SK-N-SH treated with all-trans-retinoic acid at 6 μM for 48 hours (cell line): ENCODE measurements around the gene FRK.

ENCODE experiments used
- ATAC-seq: fragments of 200-7000 bp; cut with Tn5 transposase; 3 replicates; pipeline ENCODE4 v1.9.1; 2020; ENCODE audit warnings: mild to moderate bottlenecking, moderate library complexity
- ARNTL ChIP-seq: fragments of 450-650 bp; formaldehyde crosslinking; IDR thresholded peaks from 2 replicates; pipeline ENCODE4 v1.5.0; 2020; ENCODE audit warnings: low read depth, mild to moderate bottlenecking, moderate library complexity, borderline replicate concordance
- BACH2 ChIP-seq: fragments of 250-450 bp; sonication (Bioruptor Pico); IDR thresholded peaks from 2 replicates; pipeline ENCODE4 v1.9.0; 2021; ENCODE audit warnings: mild to moderate bottlenecking, borderline replicate concordance
- CREB5 ChIP-seq: fragments of 250-450 bp; sonication (Bioruptor Pico); IDR thresholded peaks from 2 replicates; pipeline ENCODE4 v1.5.1; 2020; ENCODE audit warnings: low read depth, mild to moderate bottlenecking, moderate library complexity
- CSDC2 ChIP-seq: fragments of 250-450 bp; sonication (Bioruptor Pico); IDR thresholded peaks from 2 replicates; pipeline ENCODE4 v1.5.0; 2020; ENCODE audit warnings: mild to moderate bottlenecking, moderate library complexity
- GLIS3 ChIP-seq: fragments of 250-450 bp; sonication (Bioruptor Pico); IDR thresholded peaks from 2 replicates; pipeline ENCODE4 v1.5.0; 2020; ENCODE audit warnings: mild to moderate bottlenecking, moderate library complexity
- ISL1 ChIP-seq: fragments of 250-450 bp; sonication (Bioruptor Pico); IDR thresholded peaks from 2 replicates; pipeline ENCODE4 v2.1.2; 2022; ENCODE audit warnings: mild to moderate bottlenecking, moderate library complexity
- PATZ1 ChIP-seq: fragments of 250-450 bp; sonication (Bioruptor Pico); IDR thresholded peaks from 2 replicates; pipeline ENCODE4 v1.8.0; 2020; ENCODE audit warnings: mild to moderate bottlenecking, moderate library complexity, borderline replicate concordance
- POU6F1 ChIP-seq: fragments of 250-450 bp; sonication (Bioruptor Pico); IDR thresholded peaks from 2 replicates; pipeline ENCODE4 v1.8.0; 2021; ENCODE audit warnings: low read depth, mild to moderate bottlenecking, moderate library complexity, borderline replicate concordance
- PPARA ChIP-seq: fragments of 250-450 bp; sonication (Bioruptor Pico); IDR thresholded peaks from 2 replicates; pipeline ENCODE4 v1.5.0; 2020; ENCODE audit warnings: mild to moderate bottlenecking, borderline replicate concordance
- RARB ChIP-seq: fragments of 250-450 bp; sonication (Bioruptor Pico); IDR thresholded peaks from 2 replicates; pipeline ENCODE4 v1.8.0; 2021; ENCODE audit warnings: mild to moderate bottlenecking, moderate library complexity
- SNAI2 ChIP-seq: fragments of 250-450 bp; sonication (Bioruptor Pico); IDR thresholded peaks from 2 replicates; pipeline ENCODE4 v1.5.0; 2020; ENCODE audit warnings: mild to moderate bottlenecking, moderate library complexity
- TCF4 ChIP-seq: fragments of 250-450 bp; sonication (Bioruptor Pico); IDR thresholded peaks from 2 replicates; pipeline ENCODE4 v1.8.0; 2021; ENCODE audit warnings: mild to moderate bottlenecking, moderate library complexity, borderline replicate concordance
- TOX ChIP-seq: fragments of 250-450 bp; sonication (Bioruptor Pico); IDR thresholded peaks from 2 replicates; pipeline ENCODE4 v1.8.0; 2021; ENCODE audit warnings: mild to moderate bottlenecking, moderate library complexity, borderline replicate concordance
- TSHZ2 ChIP-seq: fragments of 250-450 bp; sonication (Bioruptor Pico); IDR thresholded peaks from 2 replicates; pipeline ENCODE4 v1.5.0; 2020; ENCODE audit warnings: mild to moderate bottlenecking, moderate library complexity
- ZC3H10 ChIP-seq: fragments of 250-450 bp; sonication (Bioruptor Pico); IDR thresholded peaks from 2 replicates; pipeline ENCODE4 v1.5.1; 2021; ENCODE audit warnings: mild to moderate bottlenecking, moderate library complexity
- ZFP3 ChIP-seq: fragments of 250-450 bp; sonication (Bioruptor Pico); IDR thresholded peaks from 2 replicates; pipeline ENCODE4 v1.5.0; 2020; ENCODE audit warnings: mild to moderate bottlenecking, moderate library complexity
- ZFP30 ChIP-seq: fragments of 450-650 bp; formaldehyde crosslinking; IDR thresholded peaks from 2 replicates; pipeline ENCODE4 v1.5.0; 2022; ENCODE audit warnings: mild to moderate bottlenecking, moderate library complexity
- ZNF565 ChIP-seq: fragments of 450-650 bp; formaldehyde crosslinking; conservative IDR thresholded peaks from 2 replicates; pipeline ENCODE4 v1.5.0; 2020; ENCODE audit warnings: low read depth, mild to moderate bottlenecking, moderate library complexity
- ZNF70 ChIP-seq: fragments of 450-650 bp; formaldehyde crosslinking; IDR thresholded peaks from 2 replicates; pipeline ENCODE4 v1.5.0; 2020; ENCODE audit warnings: mild to moderate bottlenecking, moderate library complexity
- ZNF8 ChIP-seq: fragments of 450-650 bp; formaldehyde crosslinking; IDR thresholded peaks from 2 replicates; pipeline ENCODE4 v1.5.0; 2020; ENCODE audit warnings: mild to moderate bottlenecking, moderate library complexity

FRK gene

GRCh38 chr6:116010790-116011401, 49.8 kb downstream of the FRK start:
- peak; percentile 96 for ATAC-seq
- TF ChIP-seq RARB (no peak), ZFP3 (CRISPR knock-in tag) (no peak), ARNTL (CRISPR knock-in tag) (no peak), POU6F1 (CRISPR knock-in tag) (no peak), ZNF70 (CRISPR knock-in tag) (no peak), PPARA (CRISPR knock-in tag) (no peak), PATZ1 (CRISPR knock-in tag) (no peak), BACH2 (CRISPR knock-in tag) (no peak), ZC3H10 (CRISPR knock-in tag) (no peak), ZNF565 (CRISPR knock-in tag) (no peak), CREB5 (CRISPR knock-in tag) (no peak), TCF4 (CRISPR knock-in tag) (no peak), SNAI2 (no peak), TOX (CRISPR knock-in tag) (no peak), ZNF8 (CRISPR knock-in tag) (no peak), TSHZ2 (CRISPR knock-in tag) (no peak), ZFP30 (CRISPR knock-in tag) (no peak), GLIS3 (no peak)

GRCh38 chr6:116010386-116010785, 50.3 kb downstream of the FRK start:
- TF ChIP-seq CREB5 (CRISPR knock-in tag) (no peak), RARB (no peak)

GRCh38 chr6:116008470-116009243, 52.0 kb downstream of the FRK start:
- peak; percentile 38 for ATAC-seq
- TF ChIP-seq POU6F1 (CRISPR knock-in tag) (no peak), PPARA (CRISPR knock-in tag) (no peak), CREB5 (CRISPR knock-in tag) (no peak), BACH2 (CRISPR knock-in tag) (no peak), ZNF8 (CRISPR knock-in tag) (no peak), ISL1 (no peak), CSDC2 (no peak), GLIS3 (no peak), TCF4 (CRISPR knock-in tag) (no peak), PATZ1 (CRISPR knock-in tag) (no peak), ZFP30 (CRISPR knock-in tag) (no peak)
- TF ChIP-seq, all 23 proteins: peak for 0

More at GRCh38 chr6:116010386-116010785, 50.3 kb downstream of the FRK start:
- ATAC-seq: no peak
